Activated naive CD4-positive, alpha-beta T cell treated with anti-CD3 and anti-CD28 coated beads for 36 hours (primary cell): ENCODE data around the gene SLC8A1. TPM values are rescaled to one million over a fixed set of nuclear protein-coding genes. Genes with fewer than 3 reads are reported as not detected.

Source experiments
- CTCF ChIA-PET: fragments of 350-600 bp; sonication (Branson Sonifier 250); formaldehyde crosslinking; loops from one replicate; lab custom pipeline; 2021; ENCODE audit warnings: antibody characterized with exemption; lab: Charles Lee
- DNase-seq: peaks from one replicate; pipeline ENCODE4 v3.0.0-alpha.2; 2020
- H3K27ac Mint-ChIP-seq: one replicate; pipeline ENCODE4 v1.8.0; 2021; ENCODE audit warnings: mild to moderate bottlenecking, mixed read lengths
- H3K27me3 Mint-ChIP-seq: one replicate; pipeline ENCODE4 v1.8.0; 2021; ENCODE audit warnings: low read depth, mixed read lengths
- H3K36me3 Mint-ChIP-seq: one replicate; pipeline ENCODE4 v1.8.0; 2021; ENCODE audit warnings: low read depth, mixed read lengths
- H3K4me1 Mint-ChIP-seq: one replicate; pipeline ENCODE4 v1.8.0; 2021; ENCODE audit warnings: low read depth, mixed read lengths
- H3K4me3 Mint-ChIP-seq: one replicate; pipeline ENCODE4 v1.8.0; 2021; ENCODE audit warnings: mild to moderate bottlenecking, moderate library complexity, mixed read lengths
- H3K9me3 Mint-ChIP-seq: one replicate; pipeline ENCODE4 v1.8.0; 2021; ENCODE audit warnings: mixed read lengths
- intact Hi-C: fragments of 100-400 bp; cut with micrococcal nuclease; formaldehyde crosslinking; loops from one replicate; pipeline ENCODE4 v1.15.1; 2023
- total RNA-seq, 2 experiments: library from RNA; stranded (reverse); gene quantifications; one replicate each; pipeline ENCODE4 v1.2.3, GENCODE V29; 2021

Gene SLC8A1
- total RNA-seq, 2 experiments from 2014 or later: 0.60 to 0.99 TPM

GRCh38 chr2:40169430-40169829 lies 282.5 kb downstream of the SLC8A1 start:
- no peaks in the 10 kb centered on the region for H3K9me3 Mint-ChIP-seq
- intact Hi-C loops: no loop called here
- no peak overlapping the region for H3K4me3 Mint-ChIP-seq
- no peaks in the 10 kb centered on the region for H3K27me3 Mint-ChIP-seq
- H3K27ac Mint-ChIP-seq: no peak overlapping the region
- H3K4me1 Mint-ChIP-seq: no peaks in the 10 kb centered on the region
- no peak for DNase-seq
- no peaks in the 10 kb centered on the region for H3K36me3 Mint-ChIP-seq
- CTCF ChIA-PET: no interaction called here

GRCh38 chr2:40168546-40168945 lies 283.3 kb downstream of the SLC8A1 start:
- Mint-ChIP-seq H3K36me3 (no peaks in the 10 kb centered on the region), H3K4me1 (no peaks in the 10 kb centered on the region), H3K27ac (no peak overlapping the region), H3K9me3 (no peaks in the 10 kb centered on the region), H3K4me3 (no peak overlapping the region), H3K27me3 (no peaks in the 10 kb centered on the region)
- CTCF ChIA-PET: no interaction called here
- intact Hi-C loops: no loop called here
- no peak for DNase-seq

- intact Hi-C loops: no loop called here
- Mint-ChIP-seq H3K27ac (no peak overlapping the region), H3K36me3 (no peaks in the 10 kb centered on the region), H3K4me3 (no peak overlapping the region), H3K9me3 (no peaks in the 10 kb centered on the region), H3K27me3 (no peaks in the 10 kb centered on the region), H3K4me1 (no peaks in the 10 kb centered on the region)
- CTCF ChIA-PET: no interaction called here
- no peak for DNase-seq
These were observed 283.9 kb downstream of the SLC8A1 start for GRCh38 chr2:40168032-40168431.

- DNase-seq: no peak
- Mint-ChIP-seq H3K27ac (no peak overlapping the region), H3K4me1 (no peaks in the 10 kb centered on the region), H3K9me3 (no peaks in the 10 kb centered on the region), H3K36me3 (no peaks in the 10 kb centered on the region), H3K27me3 (no peaks in the 10 kb centered on the region), H3K4me3 (no peak overlapping the region)
- CTCF ChIA-PET: interaction anchor here (1.1 kb wide), 1 partner anchor 271 kb away, joined by 3 read pairs; no protein-coding TSS in a partner anchor
- intact Hi-C loops: no loop called here
These were observed 285.9 kb downstream of the SLC8A1 start for GRCh38 chr2:40166006-40166405.

GRCh38 chr2:40165509-40165844 lies 286.4 kb downstream of the SLC8A1 start:
- H3K27me3 Mint-ChIP-seq: no peaks in the 10 kb centered on the region
- CTCF ChIA-PET: interaction anchor here (1.1 kb wide), 1 partner anchor 272 kb away, joined by 3 read pairs; no protein-coding TSS in a partner anchor
- no peak overlapping the region for H3K27ac Mint-ChIP-seq
- no peaks in the 10 kb centered on the region for H3K9me3 Mint-ChIP-seq
- intact Hi-C loops: no loop called here
- DNase-seq: no peak
- no peaks in the 10 kb centered on the region for H3K4me1 Mint-ChIP-seq
- no peaks in the 10 kb centered on the region for H3K36me3 Mint-ChIP-seq
- no peak overlapping the region for H3K4me3 Mint-ChIP-seq

- no peaks in the 10 kb centered on the region for H3K9me3 Mint-ChIP-seq
- CTCF ChIA-PET: interaction anchor here (1.1 kb wide), 1 partner anchor 272 kb away, joined by 3 read pairs; no protein-coding TSS in a partner anchor
These were observed 287.0 kb downstream of the SLC8A1 start for GRCh38 chr2:40164736-40165508.

GRCh38 chr2:40161986-40162385 lies 289.9 kb downstream of the SLC8A1 start:
- Mint-ChIP-seq H3K36me3 (no peaks in the 10 kb centered on the region), H3K27me3 (no peaks in the 10 kb centered on the region), H3K4me3 (no peak overlapping the region), H3K27ac (no peak overlapping the region), H3K9me3 (no peaks in the 10 kb centered on the region), H3K4me1 (no peaks in the 10 kb centered on the region)
- intact Hi-C loops: no loop called here
- CTCF ChIA-PET: no interaction called here
- DNase-seq: no peak

More at GRCh38 chr2:40164736-40165508, 287.0 kb downstream of the SLC8A1 start:
- Mint-ChIP-seq H3K36me3 (no peaks in the 10 kb centered on the region), H3K4me3 (no peak overlapping the region), H3K27me3 (no peaks in the 10 kb centered on the region), H3K27ac (no peak overlapping the region), H3K4me1 (no peaks in the 10 kb centered on the region)
- intact Hi-C loops: no loop called here
- DNase-seq: no peak

- intact Hi-C loops: no loop called here
- H3K27me3 Mint-ChIP-seq: no peaks in the 10 kb centered on the region
These were observed 291.1 kb downstream of the SLC8A1 start for GRCh38 chr2:40160751-40161218.

GRCh38 chr2:40159333-40159732 lies 292.6 kb downstream of the SLC8A1 start:
- H3K36me3 Mint-ChIP-seq: no peaks in the 10 kb centered on the region
- H3K27me3 Mint-ChIP-seq: no peaks in the 10 kb centered on the region
- intact Hi-C loops: no loop called here
- no peak overlapping the region for H3K27ac Mint-ChIP-seq
- no peaks in the 10 kb centered on the region for H3K4me1 Mint-ChIP-seq
- H3K9me3 Mint-ChIP-seq: no peaks in the 10 kb centered on the region
- CTCF ChIA-PET: no interaction called here
- H3K4me3 Mint-ChIP-seq: no peak overlapping the region
- no peak for DNase-seq

More at GRCh38 chr2:40160751-40161218, 291.1 kb downstream of the SLC8A1 start:
- H3K4me1 Mint-ChIP-seq: no peaks in the 10 kb centered on the region
- no peaks in the 10 kb centered on the region for H3K36me3 Mint-ChIP-seq
- CTCF ChIA-PET: no interaction called here
- H3K4me3 Mint-ChIP-seq: no peak overlapping the region
- H3K27ac Mint-ChIP-seq: no peak overlapping the region
- no peaks in the 10 kb centered on the region for H3K9me3 Mint-ChIP-seq
- DNase-seq: no peak

GRCh38 chr2:40158781-40159180 lies 293.1 kb downstream of the SLC8A1 start:
- Mint-ChIP-seq H3K4me3 (no peak overlapping the region), H3K36me3 (no peaks in the 10 kb centered on the region), H3K9me3 (no peaks in the 10 kb centered on the region), H3K27me3 (no peaks in the 10 kb centered on the region), H3K27ac (no peak overlapping the region), H3K4me1 (no peaks in the 10 kb centered on the region)
- intact Hi-C loops: no loop called here
- no peak for DNase-seq
- CTCF ChIA-PET: no interaction called here

GRCh38 chr2:40155728-40156127 lies 296.2 kb downstream of the SLC8A1 start:
- intact Hi-C loops: no loop called here
- Mint-ChIP-seq H3K27ac (no peak overlapping the region), H3K4me3 (no peak overlapping the region), H3K9me3 (no peaks in the 10 kb centered on the region), H3K36me3 (no peaks in the 10 kb centered on the region), H3K4me1 (no peaks in the 10 kb centered on the region), H3K27me3 (no peaks in the 10 kb centered on the region)
- DNase-seq: no peak
- CTCF ChIA-PET: interaction anchor here (0.6 kb wide), 1 partner anchor 873 kb away, joined by 4 read pairs; no protein-coding TSS in a partner anchor

- intact Hi-C loops: no loop called here
- no peak for DNase-seq
- Mint-ChIP-seq H3K27me3 (no peaks in the 10 kb centered on the region), H3K9me3 (no peaks in the 10 kb centered on the region), H3K4me1 (no peaks in the 10 kb centered on the region), H3K36me3 (no peaks in the 10 kb centered on the region), H3K27ac (no peak overlapping the region), H3K4me3 (no peak overlapping the region)
- CTCF ChIA-PET: no interaction called here
These were observed 301.6 kb downstream of the SLC8A1 start for GRCh38 chr2:40150266-40150665.

- no peak overlapping the region for H3K4me3 Mint-ChIP-seq
These were observed 303.6 kb downstream of the SLC8A1 start for GRCh38 chr2:40148334-40148733.

More at GRCh38 chr2:40148334-40148733, 303.6 kb downstream of the SLC8A1 start:
- Mint-ChIP-seq H3K4me1 (no peaks in the 10 kb centered on the region), H3K27me3 (no peaks in the 10 kb centered on the region), H3K27ac (no peak overlapping the region), H3K36me3 (no peaks in the 10 kb centered on the region), H3K9me3 (no peaks in the 10 kb centered on the region)
- DNase-seq: no peak
- CTCF ChIA-PET: no interaction called here
- intact Hi-C loops: no loop called here
